ENCODE measurements around the gene RNU6-7.

DNA sequence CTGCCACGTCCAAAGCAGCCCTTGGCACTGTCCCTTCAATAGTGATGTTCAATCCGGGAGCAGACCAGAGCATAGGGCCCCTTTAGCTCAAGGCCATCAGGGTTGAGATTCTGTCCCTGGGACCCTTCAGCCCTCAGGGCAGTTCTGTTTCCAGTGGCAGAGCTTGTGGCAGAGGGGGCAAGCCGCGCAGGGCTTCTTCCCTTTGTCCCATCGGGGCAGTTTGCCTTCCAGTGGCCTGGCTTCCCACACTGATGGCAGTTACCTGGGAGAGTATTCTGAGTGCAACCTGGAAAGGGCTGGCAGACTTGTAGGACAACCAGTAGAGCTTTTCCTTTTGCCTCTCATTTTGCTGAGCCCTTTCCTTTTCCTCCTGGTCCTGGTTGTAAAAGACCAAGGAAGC, 44.9 kb downstream of the RNU6-7 start:
- TF ChIP-seq, protein P1, sequence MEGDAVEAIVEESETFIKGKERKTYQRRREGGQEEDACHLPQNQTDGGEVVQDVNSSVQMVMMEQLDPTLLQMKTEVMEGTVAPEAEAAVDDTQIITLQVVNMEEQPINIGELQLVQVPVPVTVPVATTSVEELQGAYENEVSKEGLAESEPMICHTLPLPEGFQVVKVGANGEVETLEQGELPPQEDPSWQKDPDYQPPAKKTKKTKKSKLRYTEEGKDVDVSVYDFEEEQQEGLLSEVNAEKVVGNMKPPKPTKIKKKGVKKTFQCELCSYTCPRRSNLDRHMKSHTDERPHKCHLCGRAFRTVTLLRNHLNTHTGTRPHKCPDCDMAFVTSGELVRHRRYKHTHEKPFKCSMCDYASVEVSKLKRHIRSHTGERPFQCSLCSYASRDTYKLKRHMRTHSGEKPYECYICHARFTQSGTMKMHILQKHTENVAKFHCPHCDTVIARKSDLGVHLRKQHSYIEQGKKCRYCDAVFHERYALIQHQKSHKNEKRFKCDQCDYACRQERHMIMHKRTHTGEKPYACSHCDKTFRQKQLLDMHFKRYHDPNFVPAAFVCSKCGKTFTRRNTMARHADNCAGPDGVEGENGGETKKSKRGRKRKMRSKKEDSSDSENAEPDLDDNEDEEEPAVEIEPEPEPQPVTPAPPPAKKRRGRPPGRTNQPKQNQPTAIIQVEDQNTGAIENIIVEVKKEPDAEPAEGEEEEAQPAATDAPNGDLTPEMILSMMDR (IDR thresholded peaks at IDR 0.05) = no peak
- TF ChIP-seq POLR2A (IDR thresholded peaks at IDR 0.05) = no peak
